ENCODE data around the gene SLC35F1.

DNA sequence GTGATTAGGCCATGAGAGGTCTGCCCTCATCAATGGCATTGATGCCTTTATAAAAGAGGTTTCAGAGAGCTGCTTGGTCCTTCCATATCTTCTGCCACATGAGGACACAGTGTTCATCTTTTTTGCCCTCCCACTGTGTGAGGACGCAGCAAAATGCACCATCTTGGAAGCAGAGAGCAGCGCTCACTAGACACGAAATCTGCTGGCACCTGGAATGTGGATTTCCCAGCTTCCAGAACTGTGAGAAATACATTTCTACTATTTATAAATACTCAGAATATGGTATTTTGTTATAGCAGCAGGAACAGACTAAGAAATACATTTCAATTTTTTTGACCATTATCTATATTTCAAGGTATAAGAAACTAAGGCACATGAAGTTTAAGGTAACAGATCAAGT is 24.9 kb downstream of the SLC35F1 start:
- TF ChIP-seq, protein P1, sequence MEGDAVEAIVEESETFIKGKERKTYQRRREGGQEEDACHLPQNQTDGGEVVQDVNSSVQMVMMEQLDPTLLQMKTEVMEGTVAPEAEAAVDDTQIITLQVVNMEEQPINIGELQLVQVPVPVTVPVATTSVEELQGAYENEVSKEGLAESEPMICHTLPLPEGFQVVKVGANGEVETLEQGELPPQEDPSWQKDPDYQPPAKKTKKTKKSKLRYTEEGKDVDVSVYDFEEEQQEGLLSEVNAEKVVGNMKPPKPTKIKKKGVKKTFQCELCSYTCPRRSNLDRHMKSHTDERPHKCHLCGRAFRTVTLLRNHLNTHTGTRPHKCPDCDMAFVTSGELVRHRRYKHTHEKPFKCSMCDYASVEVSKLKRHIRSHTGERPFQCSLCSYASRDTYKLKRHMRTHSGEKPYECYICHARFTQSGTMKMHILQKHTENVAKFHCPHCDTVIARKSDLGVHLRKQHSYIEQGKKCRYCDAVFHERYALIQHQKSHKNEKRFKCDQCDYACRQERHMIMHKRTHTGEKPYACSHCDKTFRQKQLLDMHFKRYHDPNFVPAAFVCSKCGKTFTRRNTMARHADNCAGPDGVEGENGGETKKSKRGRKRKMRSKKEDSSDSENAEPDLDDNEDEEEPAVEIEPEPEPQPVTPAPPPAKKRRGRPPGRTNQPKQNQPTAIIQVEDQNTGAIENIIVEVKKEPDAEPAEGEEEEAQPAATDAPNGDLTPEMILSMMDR (IDR thresholded peaks at IDR 0.05): no peak
- no peak for TF ChIP-seq POLR2A (IDR thresholded peaks at IDR 0.05)
- TF ChIP-seq POLR2AphosphoS5 (IDR thresholded peaks at IDR 0.05): no peak
- TF ChIP-seq EP300 (IDR thresholded peaks at IDR 0.05): no peak
